ENCODE data around the gene KRT31.
"Not testable (repeated sequence)": the region's sequence is repeated elsewhere in the genome, so short reads cannot be mapped to it uniquely, and the experiment has no call there.

Gene KRT31

GRCh38 chr17:41417127-41417526, 19.7 kb upstream of the KRT31 start:
- no peak for DNase-seq

- no peak for DNase-seq
Observed at GRCh38 chr17:41416479-41416878, 19.1 kb upstream of the KRT31 start.

- DNase-seq: no peak
Observed at GRCh38 chr17:41415833-41416335, 18.5 kb upstream of the KRT31 start.

- DNase-seq: no peak
Observed at GRCh38 chr17:41415411-41415810, 18.0 kb upstream of the KRT31 start.

GRCh38 chr17:41413982-41414381, 16.6 kb upstream of the KRT31 start:
- DNase-seq: no peak

- no peak for DNase-seq
Observed at GRCh38 chr17:41413353-41413957, 16.0 kb upstream of the KRT31 start.

- DNase-seq: no peak
Observed at GRCh38 chr17:41411072-41411840, 13.8 kb upstream of the KRT31 start.

GRCh38 chr17:41407226-41407625, 9.8 kb upstream of the KRT31 start:
- DNase-seq: no peak

- no peak for DNase-seq
Observed at GRCh38 chr17:41406205-41406604, 8.8 kb upstream of the KRT31 start.

- DNase-seq: peak in 2 of 5 experiments; percentile 5 to 22
Observed at GRCh38 chr17:41404024-41404671, 6.7 kb upstream of the KRT31 start.

GRCh38 chr17:41403404-41404023, 6.1 kb upstream of the KRT31 start:
- no peak for DNase-seq

- DNase-seq: no peak
Observed at GRCh38 chr17:41402161-41402560, 4.8 kb upstream of the KRT31 start.

- DNase-seq: no peak
Observed at GRCh38 chr17:41396340-41396739, 1.1 kb downstream of the KRT31 start.

- no peak for DNase-seq
Observed at GRCh38 chr17:41395611-41396010, 1.8 kb downstream of the KRT31 start.

- not testable (repeated sequence) for DNase-seq
Observed at GRCh38 chr17:41395044-41395443, 2.4 kb downstream of the KRT31 start.

- no peak for DNase-seq
Observed at GRCh38 chr17:41394254-41394996, 3.0 kb downstream of the KRT31 start.

GRCh38 chr17:41393826-41394225, 3.6 kb downstream of the KRT31 start:
- no peak for DNase-seq

GRCh38 chr17:41393294-41393693, 4.1 kb downstream of the KRT31 start:
- DNase-seq: no peak

- DNase-seq: no peak
Observed at GRCh38 chr17:41392278-41392677, 5.1 kb downstream of the KRT31 start.

- no peak for DNase-seq
Observed at GRCh38 chr17:41391535-41391934, 5.9 kb downstream of the KRT31 start.

GRCh38 chr17:41390411-41390938, 6.9 kb downstream of the KRT31 start:
- no peak for DNase-seq

GRCh38 chr17:41387670-41388069, 9.7 kb downstream of the KRT31 start:
- DNase-seq: no peak
